Activated CD8-positive, alpha-beta memory T cell treated with anti-CD3 and anti-CD28 coated beads for 24 hours (primary cell): ENCODE results near the gene EVX1.

Experiments used
- DNase-seq: peaks from one replicate; pipeline ENCODE4 v3.0.0-alpha.2; 2020

The EVX1 gene

DNA sequence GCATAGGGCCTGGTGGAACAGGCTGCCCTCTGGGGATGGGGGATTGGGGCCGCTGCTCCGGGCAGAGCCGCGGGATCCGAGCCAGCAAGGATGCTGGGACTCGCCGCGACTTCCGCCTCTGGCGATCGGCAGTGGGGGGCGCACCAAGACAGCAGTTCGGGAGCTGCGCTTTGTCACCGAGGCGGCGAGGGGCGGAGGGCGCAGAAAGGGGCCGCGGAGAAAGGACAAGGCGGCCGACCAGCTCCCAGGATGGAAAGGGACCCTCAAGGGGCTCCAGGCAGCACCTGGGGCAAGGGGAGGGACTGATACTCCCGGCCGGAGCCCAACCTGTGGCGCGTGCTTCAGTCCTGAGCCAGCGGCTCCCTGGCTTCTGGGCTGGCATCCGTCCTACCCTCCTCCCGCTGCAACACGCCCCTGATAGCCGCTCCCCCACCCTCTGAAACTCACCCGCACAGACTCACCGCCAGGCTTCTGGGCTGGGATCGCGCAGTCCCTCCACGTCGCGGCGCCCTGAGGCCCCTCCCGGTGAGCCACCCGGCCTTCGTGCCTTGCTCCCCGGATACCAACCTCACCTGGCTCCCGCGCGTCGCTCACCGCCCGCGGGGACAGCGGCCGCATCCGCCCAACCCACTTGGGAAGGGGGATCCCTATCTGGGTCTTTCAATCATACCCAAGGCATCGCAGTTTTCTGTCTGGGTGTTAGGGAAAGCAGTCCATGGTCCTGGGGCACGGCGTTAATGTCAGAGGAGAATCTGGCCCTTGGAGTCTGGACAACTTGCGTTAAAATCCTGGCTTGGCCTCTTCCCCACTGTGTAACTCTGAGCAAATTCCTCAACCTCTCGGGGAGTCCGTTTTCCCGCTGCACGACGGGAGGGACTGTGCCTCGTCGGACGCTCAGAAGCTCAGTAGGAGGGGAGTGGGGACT, 7.0 kb upstream of the EVX1 start:
- DNase-seq: no peak

DNA sequence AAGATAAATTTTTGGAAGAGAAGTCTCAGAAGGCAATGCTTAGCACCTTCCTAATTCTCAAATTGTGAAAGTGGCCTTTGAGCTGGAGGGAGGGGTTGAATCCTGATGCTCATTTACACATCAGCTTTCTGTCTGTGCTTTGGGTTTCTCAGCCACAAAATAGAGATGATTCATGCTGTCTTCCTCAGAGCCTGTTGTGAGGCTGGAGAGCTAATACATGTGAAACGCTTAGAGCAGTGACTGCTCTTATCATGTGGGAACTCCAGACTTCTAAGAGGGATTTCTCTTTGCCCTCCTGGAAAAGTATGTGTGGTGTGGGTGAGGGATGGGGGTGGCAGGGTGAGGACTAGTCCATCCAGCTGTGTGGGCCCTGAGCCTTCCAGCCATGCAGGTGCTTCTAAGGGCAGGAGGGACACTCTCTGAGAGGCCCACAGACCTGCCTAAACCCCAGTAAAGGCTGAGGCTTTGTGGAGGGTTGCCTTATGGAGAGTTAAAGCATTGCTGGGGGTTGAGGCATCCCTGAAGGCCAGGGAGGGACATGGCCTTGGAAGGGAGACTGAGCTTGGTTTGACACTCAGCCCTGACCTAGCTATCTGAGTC, 4.8 kb upstream of the EVX1 start:
- DNase-seq: no peak

DNA sequence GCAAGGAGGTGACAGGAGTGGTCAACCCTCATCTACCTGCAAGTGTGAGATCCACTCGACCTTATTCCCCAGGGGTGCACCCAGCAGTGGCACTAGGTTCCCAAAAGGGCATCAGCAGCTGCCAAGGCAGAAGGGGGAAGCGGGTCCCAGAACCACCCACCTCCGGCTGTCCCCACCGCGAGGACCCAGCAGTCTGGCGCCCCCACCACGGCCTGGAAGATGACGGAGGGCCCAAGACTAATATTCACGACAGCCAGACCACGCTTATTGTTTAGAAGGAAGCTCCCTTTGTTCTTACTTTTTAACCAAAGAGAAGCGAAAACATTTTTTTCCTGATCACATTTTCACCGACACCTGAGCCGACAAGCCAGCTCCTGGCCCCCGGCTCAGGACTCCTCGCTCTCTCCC, 3.6 kb upstream of the EVX1 start:
- DNase-seq: no peak

DNA sequence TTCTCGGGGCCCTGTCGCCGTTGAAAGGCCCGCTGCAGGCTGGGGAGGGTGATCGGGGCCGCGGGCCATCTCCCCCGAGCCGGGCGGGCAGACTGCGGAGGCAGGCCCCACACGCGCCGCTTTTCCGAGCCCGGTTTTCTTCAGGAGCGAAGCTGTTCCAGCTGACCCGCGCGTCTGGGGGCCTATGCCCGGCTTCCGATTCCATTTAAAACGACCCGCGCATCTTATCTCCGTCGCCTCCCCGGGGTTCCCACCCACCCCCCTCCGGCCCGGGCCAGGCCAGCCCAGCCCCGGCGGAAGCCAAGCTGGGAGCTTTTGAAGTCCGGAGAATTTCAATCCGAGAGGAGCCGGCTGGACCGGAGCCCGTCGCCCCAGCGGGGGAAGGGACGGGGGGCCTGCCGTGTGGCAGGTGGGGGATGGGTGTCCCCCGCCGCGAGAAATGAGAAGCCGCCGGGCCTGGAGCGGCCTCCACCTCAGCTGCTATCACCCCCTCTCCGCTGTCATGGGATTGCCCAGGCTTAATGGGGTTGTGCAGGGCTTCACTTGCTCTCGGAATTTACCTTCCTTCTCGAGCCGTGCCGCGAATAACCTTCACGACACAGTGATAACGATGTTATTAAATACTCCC, 3.1 kb upstream of the EVX1 start:
- no peak for DNase-seq

DNA sequence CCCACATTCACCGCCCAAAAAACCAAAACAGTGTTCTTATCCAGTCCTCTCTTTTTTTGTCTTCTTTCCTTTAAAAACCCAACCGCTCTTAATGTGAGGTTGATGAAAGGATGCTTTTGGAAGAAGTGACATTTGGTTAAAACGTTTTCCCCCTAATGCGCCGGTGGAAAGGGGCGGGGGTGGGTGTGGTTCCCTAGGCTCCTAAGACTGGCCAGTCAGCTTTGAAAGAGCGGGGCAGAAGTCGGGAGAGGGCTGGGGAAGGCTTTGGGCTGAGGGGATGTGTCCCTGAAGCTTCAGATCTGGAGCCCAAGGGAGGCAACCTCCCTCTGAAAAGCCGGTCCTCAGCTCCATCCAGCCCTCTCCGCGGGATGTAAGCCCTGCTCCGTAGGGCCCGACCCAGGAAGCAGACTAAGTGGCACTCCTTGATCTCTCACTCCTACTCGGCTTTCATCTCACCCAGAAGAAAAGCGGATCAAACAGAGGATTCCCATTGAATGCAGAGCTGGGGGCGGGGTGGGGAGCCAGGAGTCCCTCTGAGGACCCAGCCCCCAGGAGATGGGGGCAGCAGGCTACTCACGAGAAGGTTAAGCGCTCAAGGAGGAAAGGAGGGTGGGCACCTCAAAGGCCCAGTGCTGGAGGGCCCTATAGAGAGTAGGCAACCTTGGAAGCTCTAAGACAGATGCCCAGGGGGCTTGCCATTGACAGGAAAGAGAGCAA, 2.4 kb upstream of the EVX1 start:
- DNase-seq: no peak

DNA sequence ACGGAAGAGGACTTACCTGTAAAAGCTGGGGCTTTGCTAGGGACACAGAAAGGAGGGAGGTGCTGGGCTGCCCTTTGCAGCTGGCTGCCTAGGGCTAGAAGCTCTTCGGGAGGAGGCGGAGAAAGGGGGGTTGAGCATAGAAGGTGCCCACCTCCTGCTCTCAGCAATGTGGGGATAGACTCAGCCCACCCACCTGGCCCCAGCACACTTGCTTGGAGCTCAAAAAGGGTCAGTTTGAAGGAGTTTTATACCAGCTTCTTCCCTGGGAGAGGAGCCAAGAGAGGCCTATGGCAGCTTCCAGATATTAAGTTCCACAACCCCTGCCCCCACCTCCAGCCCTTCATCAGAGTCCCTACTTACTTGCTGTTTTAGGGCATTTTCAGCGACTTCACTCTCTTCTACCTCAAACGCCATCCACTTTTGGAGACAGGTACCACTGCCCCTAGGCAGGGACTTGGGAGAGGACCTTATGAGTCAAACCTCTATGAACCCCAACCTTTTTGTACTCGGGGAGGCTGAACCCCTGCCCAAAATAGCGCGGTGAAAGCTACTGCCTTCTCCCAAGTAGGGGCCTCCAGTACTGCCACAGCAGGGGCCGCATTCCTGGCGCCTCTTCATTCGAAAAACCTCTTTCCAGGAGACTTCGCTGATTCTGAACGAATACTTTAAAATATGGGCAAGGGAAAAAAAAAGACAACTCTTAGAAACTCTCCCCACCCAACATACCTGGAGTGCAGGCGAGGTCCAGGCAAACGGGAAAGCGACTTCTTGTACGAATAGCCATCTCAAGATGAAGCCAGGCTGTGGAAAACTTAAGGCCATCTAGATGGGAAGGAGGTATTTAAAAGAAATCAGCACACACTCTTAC, 1.2 kb upstream of the EVX1 start:
- no peak for DNase-seq

DNA sequence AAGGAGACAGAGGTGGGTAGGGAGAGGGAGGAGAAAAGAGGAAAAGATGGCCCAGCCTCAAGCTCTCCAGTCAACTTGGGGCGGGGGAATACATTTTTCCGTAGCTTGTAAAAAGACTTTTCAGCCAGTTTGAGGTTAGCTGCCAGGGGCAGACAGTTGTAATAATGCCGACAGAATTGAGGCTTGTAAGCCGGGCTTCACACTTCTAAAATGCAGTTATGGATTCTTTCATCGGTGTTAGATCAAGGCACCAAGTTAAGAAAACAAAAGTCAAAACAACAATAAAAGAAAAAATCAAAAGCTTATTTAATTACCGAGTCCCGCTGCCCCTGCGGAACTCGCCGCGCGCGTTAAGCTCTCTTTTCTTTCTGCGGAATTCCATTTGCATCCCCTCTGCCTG, 448 bp upstream of the EVX1 start:
- DNase-seq: no peak

DNA sequence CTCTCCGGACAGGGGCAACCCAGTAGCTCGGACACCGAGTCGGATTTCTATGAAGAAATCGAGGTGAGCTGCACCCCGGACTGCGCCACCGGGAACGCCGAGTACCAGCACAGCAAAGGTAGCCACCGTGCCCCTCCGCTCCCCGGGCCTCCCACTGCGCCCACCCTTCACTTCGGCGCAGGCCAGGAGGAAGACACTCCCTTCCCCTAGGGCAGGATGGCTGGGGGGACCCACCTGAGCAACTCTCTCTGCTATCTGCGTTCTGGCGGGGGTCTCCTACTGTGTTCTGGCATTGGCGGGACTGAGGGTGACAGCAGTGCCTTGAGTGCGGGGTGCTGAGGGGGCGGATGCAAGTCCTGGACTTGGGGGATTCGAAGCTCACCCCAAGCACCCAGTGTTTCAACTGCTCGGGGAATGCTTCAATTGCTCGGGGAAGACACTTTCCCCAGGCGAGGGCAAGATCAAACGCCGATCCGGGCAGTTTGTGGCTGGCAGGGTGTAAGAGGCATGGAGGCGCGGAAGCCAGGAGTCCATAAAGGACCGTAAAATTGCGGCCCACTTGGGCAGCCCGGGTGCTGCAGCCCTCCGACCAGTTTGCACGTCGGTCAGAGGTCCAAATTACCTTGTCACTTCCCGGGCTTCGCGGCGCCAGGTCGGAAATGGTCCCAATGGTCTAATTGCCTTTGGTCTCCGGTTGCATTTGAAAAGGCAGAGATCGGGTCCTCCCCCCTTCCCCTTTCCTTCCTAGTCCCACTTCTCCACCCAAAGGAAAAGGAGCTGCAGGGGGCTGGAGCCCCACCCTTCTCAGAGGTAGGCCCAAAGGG, 950 bp downstream of the EVX1 start:
- no peak for DNase-seq

DNA sequence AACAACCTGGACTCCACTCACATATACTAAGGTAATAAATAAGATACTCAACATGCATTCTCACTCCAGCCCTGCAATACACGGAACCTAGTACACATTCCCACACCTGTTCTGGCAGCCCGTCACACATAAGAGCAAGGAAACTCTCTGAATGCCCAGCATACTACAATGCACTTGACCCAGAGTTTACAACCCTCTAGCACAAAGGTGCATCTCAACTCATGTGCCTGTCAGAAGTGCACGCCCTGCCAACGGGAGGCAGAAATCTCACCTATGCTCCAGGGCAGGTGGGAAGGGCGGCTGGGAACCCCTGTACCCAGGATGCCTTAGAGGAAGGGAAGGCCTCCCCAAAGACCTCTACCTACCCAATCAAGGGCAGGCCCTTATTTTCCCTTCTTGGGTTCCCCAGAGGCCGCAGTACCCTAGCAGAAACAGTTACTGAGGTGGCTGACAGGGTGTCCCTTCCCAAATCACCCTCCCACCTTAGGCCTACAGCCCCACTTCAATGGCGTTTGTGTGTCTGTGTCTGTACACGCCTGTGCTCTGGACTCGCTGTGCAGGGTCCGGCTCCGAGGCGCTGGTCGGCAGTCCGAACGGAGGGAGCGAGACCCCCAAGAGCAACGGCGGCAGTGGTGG, 2.0 kb downstream of the EVX1 start:
- no peak for DNase-seq

DNA sequence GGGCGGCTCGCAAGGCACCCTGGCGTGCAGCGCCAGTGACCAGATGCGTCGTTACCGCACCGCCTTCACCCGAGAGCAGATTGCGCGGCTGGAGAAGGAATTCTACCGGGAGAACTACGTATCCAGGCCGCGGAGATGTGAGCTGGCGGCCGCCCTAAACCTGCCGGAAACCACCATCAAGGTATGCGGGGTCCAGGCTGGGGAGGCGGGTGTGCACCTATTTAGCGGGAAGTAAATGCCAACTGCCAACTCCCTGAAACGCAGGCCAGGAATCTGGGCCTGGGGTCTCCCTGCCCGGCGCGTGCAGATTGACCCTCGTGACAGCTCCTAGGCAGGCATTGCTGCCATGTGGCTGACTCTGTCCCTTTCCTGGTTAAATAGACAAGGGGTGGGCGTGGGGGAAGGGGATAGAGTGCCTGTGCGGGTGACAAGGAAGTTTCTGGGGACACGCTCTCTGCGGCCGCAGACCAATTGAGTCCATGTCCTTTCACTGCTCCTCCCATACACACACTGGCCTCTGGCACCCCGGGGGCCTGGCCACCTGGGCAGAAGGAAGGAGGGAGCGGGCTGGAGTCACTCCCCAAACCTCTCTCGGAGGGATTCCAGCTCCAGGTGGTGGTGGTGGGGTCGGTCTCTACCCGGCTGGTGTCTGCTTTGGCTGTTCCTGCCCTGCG, 2.7 kb downstream of the EVX1 start:
- no peak for DNase-seq

DNA sequence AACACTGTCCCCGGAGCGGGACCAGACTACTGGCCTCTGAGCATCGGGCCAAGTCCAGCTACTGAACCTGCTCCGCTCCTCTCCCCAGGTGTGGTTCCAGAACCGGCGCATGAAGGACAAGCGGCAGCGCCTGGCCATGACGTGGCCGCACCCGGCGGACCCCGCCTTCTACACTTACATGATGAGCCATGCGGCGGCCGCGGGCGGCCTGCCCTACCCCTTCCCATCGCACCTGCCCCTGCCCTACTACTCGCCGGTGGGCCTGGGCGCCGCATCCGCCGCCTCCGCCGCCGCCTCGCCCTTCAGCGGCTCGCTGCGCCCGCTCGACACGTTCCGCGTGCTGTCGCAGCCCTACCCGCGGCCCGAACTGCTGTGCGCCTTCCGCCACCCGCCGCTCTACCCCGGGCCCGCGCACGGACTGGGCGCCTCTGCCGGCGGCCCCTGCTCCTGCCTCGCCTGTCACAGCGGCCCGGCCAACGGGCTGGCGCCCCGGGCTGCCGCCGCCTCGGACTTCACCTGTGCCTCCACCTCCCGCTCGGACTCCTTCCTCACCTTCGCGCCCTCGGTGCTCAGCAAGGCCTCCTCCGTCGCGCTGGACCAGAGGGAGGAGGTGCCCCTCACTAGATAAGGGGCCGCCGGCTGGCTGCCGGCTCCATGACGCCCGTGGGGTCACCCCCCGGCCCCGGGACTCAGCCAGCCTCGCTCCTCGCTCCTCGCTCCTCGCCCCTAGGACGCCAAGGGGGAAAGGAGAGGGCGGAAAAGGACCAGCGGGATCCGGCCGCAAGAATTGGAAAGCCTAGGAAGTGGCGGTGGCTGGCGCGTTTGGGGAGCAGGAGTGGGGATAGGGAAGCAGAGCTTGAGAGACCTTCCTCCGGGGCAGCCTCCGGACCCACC, 3.4 kb downstream of the EVX1 start:
- no peak for DNase-seq

DNA sequence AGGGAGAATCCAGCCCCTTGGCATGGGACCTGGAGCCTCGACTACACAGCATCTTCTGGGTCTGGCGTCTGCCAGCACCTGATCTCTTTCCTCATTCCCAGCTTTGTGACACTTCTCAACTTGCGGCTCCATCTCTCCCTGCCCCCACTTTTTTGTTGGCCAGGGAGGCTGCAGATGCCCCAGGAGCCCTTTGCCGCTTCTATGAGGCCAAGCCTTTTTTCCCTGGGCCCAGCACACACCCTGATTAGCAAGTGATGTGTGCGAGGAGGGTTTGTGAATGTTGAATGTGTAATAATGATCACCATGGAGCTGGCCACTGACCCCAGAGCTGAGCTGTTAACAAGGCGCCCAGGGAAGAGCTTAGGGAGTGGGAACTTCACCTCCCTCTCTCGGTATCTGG, 4.4 kb downstream of the EVX1 start:
- DNase-seq: no peak

DNA sequence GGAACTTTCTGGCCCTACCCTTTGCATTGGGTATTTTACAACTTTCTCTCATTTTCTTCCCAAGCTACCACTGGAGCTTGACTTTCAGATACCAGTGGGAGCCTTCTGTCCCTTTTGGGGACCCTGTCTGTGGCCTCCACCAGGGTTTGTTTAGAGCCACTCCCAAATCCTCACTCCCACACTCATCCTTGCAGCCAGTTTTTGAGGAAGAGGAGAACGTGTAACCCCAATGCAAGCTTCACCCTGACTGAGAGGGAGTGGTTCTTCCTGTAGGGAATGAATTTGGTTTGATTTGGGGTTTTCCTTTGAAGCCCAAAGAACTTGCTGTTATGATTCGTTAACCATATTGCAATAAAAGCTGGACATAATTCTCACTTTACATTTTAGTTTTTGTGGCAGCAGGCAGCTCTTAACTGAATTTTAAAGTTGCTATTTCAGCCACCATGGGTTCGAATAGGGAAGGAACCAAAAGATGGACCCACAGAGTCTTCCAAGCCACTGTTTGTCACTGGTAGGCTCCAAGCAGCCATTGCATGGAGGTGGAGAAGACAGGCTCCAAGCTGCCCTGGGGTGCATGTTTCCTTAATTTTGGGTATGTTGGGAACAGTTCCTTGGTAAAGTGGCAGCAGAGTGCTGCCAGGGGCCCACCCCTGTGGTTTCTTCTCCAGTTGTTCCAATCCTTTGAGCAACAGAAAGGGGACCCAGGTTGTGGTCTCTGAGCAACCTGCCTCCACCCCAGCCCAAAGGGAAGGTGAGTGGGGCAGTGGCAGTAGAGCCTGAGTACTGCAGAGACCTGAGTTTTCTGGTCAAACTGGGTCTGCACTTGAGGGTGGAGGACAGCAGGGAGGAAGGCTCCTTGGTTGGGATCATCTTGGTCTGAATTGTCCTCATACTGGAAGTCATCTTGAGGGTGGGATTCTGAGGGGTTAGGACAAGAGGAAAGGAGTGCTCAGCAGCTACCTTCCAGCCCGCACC, 5.1 kb downstream of the EVX1 start:
- no peak for DNase-seq

DNA sequence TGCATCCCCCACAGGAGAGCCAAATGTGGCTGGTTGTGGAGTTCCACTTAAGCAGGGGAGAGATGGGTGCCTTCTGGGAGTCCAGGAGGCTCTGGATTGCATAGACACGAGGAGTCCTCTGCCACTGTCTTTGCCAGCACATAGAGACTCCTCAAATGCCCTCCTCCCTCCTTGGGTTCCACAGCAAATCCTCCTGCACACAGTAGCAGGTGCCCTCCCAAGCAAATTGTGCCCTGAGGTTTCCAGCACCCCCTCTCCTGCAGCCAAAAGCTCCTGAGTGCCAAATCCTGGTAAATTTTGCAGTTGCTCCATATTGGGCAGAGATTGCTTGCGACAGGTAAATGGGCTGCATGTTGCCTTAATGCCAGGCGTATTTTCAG, 5.8 kb downstream of the EVX1 start:
- no peak for DNase-seq

DNA sequence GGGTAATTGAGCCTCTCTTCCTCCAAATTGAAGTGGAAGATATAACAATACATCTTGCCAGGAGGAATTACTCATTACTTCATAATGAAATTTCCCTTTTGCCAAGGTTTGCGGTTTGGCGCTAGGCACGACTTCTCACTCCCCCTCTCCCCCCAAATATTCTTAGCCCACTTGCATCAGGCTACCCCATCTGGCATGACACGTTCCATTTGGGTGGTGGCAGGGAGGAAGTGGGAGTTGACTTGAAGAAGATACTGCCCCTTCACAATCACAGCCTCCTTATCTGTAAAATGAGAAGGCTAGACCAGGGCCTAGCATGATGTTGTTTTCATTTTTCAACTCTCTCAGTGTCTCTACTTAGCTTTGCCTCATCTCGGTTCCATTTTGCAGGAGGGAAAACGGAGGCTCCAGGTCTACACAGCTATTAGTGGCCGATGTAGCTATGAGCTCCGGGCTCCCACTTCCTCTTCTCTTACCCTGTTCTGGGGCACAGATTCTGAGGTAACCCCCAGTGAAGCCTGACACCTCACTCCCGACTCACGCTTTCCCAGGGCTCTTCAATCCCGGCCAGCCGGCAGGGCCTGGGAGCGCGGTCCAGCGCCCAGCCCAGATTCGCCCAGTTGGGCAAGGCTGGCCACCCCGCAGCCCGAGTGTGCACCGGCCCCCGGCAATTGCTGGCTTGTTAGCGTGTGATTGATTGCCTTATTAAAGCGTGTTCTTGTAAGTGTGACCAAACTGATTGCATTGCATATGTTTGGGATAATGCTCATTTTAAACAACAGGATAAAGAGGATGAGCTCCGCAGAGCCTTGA, 6.5 kb downstream of the EVX1 start:
- no peak for DNase-seq

DNA sequence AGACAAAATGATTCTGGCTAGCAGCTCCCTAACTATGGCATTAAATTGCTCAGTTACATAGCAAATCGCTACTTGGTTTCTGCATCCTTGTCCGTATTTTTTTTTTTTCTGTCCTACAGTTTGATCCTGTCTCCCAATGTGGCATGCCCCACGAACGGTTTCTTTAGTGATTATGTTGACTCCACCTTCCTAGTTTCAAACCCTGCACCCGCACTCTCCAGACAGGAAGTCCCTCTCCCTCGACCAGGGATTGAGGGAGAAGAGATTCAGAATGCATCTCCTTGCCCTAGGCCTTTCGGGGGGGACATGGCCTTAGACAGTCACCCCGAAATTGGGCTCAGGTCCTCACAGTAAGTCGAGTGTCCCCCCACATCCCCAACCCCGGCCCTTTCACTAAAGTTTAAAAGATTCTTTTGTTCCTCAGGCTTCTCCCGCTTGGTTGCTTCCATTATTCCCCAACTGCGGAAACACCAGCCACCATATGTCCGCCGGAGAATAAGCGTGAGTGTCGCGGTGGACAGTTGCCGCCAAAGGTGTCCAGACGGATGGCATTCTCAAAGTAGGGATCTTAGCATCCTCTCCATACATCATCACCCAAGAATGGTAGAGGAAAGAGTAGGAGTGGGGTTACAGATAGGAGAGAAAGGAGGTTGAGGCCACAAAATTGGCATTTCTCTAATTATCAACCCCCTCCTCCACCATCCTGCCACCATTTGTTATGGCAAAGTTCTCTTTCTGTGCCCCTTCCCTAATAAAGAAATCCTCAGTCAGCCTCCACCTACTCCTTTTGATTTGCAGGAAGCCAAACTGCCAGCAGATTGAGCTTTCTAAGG, 7.3 kb downstream of the EVX1 start:
- no peak for DNase-seq
